Loucy (cell line): Measurements from ENCODE around the gene ABCA1.

ENCODE experiments used
- H2AFZ ChIP-seq: fragments of 200-600 bp; sonication (generic); 2 replicates; pipeline ENCODE4 v1.6.0; 2016; ENCODE audit warnings: antibody characterized with exemption, mild to moderate bottlenecking, low read length, moderate library complexity
- H3F3A ChIP-seq: fragments of 200-600 bp; 2 replicates; pipeline ENCODE4 v1.6.0; 2016; ENCODE audit warnings: antibody characterized with exemption, low read depth, mild to moderate bottlenecking
- H3K27me3 ChIP-seq: fragments of 200-600 bp; sonication (generic); 2 replicates; pipeline ENCODE4 v1.6.1; 2014; ENCODE audit warnings: low read length, mild to moderate bottlenecking; ENCODE audit not compliant: insufficient read depth, poor library complexity, severe bottlenecking
- H3K36me3 ChIP-seq: fragments of 200-600 bp; sonication (generic); 2 replicates; pipeline ENCODE4 v1.6.1; 2016; ENCODE audit warnings: low read length; ENCODE audit not compliant: insufficient read depth
- H3K4me1 ChIP-seq: fragments of 200-600 bp; sonication (generic); 2 replicates; pipeline ENCODE4 v1.5.1; 2014; ENCODE audit warnings: low read length, mild to moderate bottlenecking; ENCODE audit not compliant: insufficient read depth, poor library complexity, severe bottlenecking
- H3K4me2 ChIP-seq: fragments of 200-600 bp; sonication (generic); 2 replicates; pipeline ENCODE4 v1.6.0; 2014; ENCODE audit warnings: antibody characterized with exemption, low read length, low read depth, mild to moderate bottlenecking; ENCODE audit not compliant: poor library complexity, severe bottlenecking
- H3K4me3 ChIP-seq: fragments of 200-600 bp; sonication (generic); 2 replicates; pipeline ENCODE4 v1.5.1; 2014; ENCODE audit warnings: low read length, mild to moderate bottlenecking, mixed read lengths; ENCODE audit not compliant: poor library complexity, severe bottlenecking
- H3K79me2 ChIP-seq: fragments of 200-600 bp; sonication (generic); 2 replicates; pipeline ENCODE4 v1.6.1; 2014; ENCODE audit warnings: low read length; ENCODE audit not compliant: insufficient read depth
- H3K9ac ChIP-seq: fragments of 200-600 bp; sonication (generic); 2 replicates; pipeline ENCODE4 v1.6.0; 2014; ENCODE audit warnings: mild to moderate bottlenecking, low read depth, low read length, moderate library complexity; ENCODE audit not compliant: poor library complexity, severe bottlenecking
- H3K9me2 ChIP-seq: fragments of 200-600 bp; sonication (generic); replicated peaks from 2 replicates; pipeline ENCODE4 v1.6.1; 2016; ENCODE audit warnings: low read depth, low read length, mixed read lengths
- H3K9me3 ChIP-seq: fragments of 200-600 bp; sonication (generic); 2 replicates; pipeline ENCODE4 v1.6.1; 2014; ENCODE audit warnings: mild to moderate bottlenecking, antibody characterized with exemption, low read length, low read depth; ENCODE audit not compliant: insufficient read depth
- H4K20me1 ChIP-seq: fragments of 200-600 bp; sonication (generic); 2 replicates; pipeline ENCODE4 v1.6.0; 2014; ENCODE audit warnings: antibody characterized with exemption, low read length, mild to moderate bottlenecking; ENCODE audit not compliant: insufficient read depth, poor library complexity, severe bottlenecking
- CTCF ChIP-seq: fragments of 200-600 bp; sonication (generic); conservative IDR thresholded peaks from 2 replicates; pipeline ENCODE4 v1.5.1; 2014; ENCODE audit warnings: mild to moderate bottlenecking, antibody characterized with exemption, low read length
- EZH2phosphoT487 ChIP-seq: fragments of 200-600 bp; IDR thresholded peaks from 2 replicates; pipeline ENCODE4 v1.6.1; 2018; ENCODE audit warnings: antibody characterized with exemption, mild to moderate bottlenecking, moderate library complexity, borderline replicate concordance

Gene ABCA1

GRCh38 chr9:104794070-104794469 lies 133.9 kb downstream of the ABCA1 start:
- Histone ChIP-seq H3K4me2 (no peak overlapping the region), H3K9me2 (no peaks in the 10 kb centered on the region), H3K27me3 (no peaks in the 10 kb centered on the region), H3K36me3 (no peaks in the 10 kb centered on the region; the same call in 1 of the 2 replicates), H3F3A (no peaks in the 10 kb centered on the region), H3K79me2 (no peaks in the 10 kb centered on the region), H3K4me1 (no peaks in the 10 kb centered on the region), H3K4me3 (no peak overlapping the region), H4K20me1 (no peaks in the 10 kb centered on the region), H3K9me3 (no peaks in the 10 kb centered on the region), H3K9ac (no peak overlapping the region), H2AFZ (no peak overlapping the region)
- no peak for TF ChIP-seq CTCF
- TF ChIP-seq EZH2phosphoT487: no peak

GRCh38 chr9:104788251-104788650 lies 139.7 kb downstream of the ABCA1 start:
- Histone ChIP-seq H3F3A (no peaks in the 10 kb centered on the region), H3K9me2 (no peaks in the 10 kb centered on the region), H3K79me2 (no peaks in the 10 kb centered on the region), H3K9ac (no peak overlapping the region), H3K27me3 (no peaks in the 10 kb centered on the region), H2AFZ (no peak overlapping the region), H3K4me1 (no peaks in the 10 kb centered on the region), H3K9me3 (no peaks in the 10 kb centered on the region), H3K4me2 (no peak overlapping the region), H4K20me1 (no peaks in the 10 kb centered on the region), H3K4me3 (no peak overlapping the region), H3K36me3 (no peaks in the 10 kb centered on the region)
- TF ChIP-seq EZH2phosphoT487: no peak
- TF ChIP-seq CTCF: no peak

GRCh38 chr9:104787306-104788015 lies 140.5 kb downstream of the ABCA1 start:
- Histone ChIP-seq H3K9ac (no peak overlapping the region), H3K9me2 (no peaks in the 10 kb centered on the region), H3K4me3 (no peak overlapping the region), H3K4me2 (no peak overlapping the region), H3K27me3 (no peaks in the 10 kb centered on the region), H3K4me1 (no peaks in the 10 kb centered on the region), H3K79me2 (no peaks in the 10 kb centered on the region), H3K36me3 (no peaks in the 10 kb centered on the region), H2AFZ (no peak overlapping the region), H3K9me3 (no peaks in the 10 kb centered on the region), H3F3A (no peaks in the 10 kb centered on the region), H4K20me1 (no peaks in the 10 kb centered on the region)
- TF ChIP-seq CTCF: no peak
- TF ChIP-seq EZH2phosphoT487: no peak
